GM12892 (cell line): ENCODE results near the gene HKDC1.
"Not testable (repeated sequence)": the region's sequence is repeated elsewhere in the genome, so short reads cannot be mapped to it uniquely, and the experiment has no call there.

ENCODE experiments used
- DNase-seq: peaks from one replicate; pipeline ENCODE4 v3.0.0; 2011; ENCODE audit not compliant: insufficient read length
- FAIRE-seq: peaks from 2 replicates; lab custom pipeline; 2011; peaks lifted over from hg19 to GRCh38; lab: Jason Lieb, UNC
- POLR2A ChIP-seq: IDR thresholded peaks from 2 replicates; pipeline ENCODE4 v1.6.1; 2011; ENCODE audit warnings: low read depth, low read length, control low read depth
- POLR2AphosphoS5 ChIP-seq: IDR thresholded peaks from 2 replicates; pipeline ENCODE4 v1.6.1; 2011; ENCODE audit warnings: low read depth, low read length, control low read depth
- TAF1 ChIP-seq: IDR thresholded peaks from 2 replicates; pipeline ENCODE4 v1.6.1; 2011; ENCODE audit warnings: low read depth, mild to moderate bottlenecking, control low read depth, low read length, borderline replicate concordance

Gene HKDC1

GRCh38 chr10:69292459-69292858 is 72.3 kb downstream of the HKDC1 start:
- TF ChIP-seq POLR2AphosphoS5 (no peak), TAF1 (no peak), POLR2A (no peak)
- no peak for DNase-seq
- no peak for FAIRE-seq

- TF ChIP-seq POLR2AphosphoS5: no peak
- no peak for TF ChIP-seq POLR2A
- TF ChIP-seq TAF1: no peak
- no peak for FAIRE-seq
Measured at GRCh38 chr10:69295027-69295636, 75.0 kb downstream of the HKDC1 start.

GRCh38 chr10:69303632-69304051 is 83.5 kb downstream of the HKDC1 start:
- no peak for DNase-seq
- TF ChIP-seq POLR2A: no peak
- no peak for TF ChIP-seq TAF1
- no peak for TF ChIP-seq POLR2AphosphoS5
- no peak for FAIRE-seq

More at GRCh38 chr10:69295027-69295636, 75.0 kb downstream of the HKDC1 start:
- no peak for DNase-seq

DNA sequence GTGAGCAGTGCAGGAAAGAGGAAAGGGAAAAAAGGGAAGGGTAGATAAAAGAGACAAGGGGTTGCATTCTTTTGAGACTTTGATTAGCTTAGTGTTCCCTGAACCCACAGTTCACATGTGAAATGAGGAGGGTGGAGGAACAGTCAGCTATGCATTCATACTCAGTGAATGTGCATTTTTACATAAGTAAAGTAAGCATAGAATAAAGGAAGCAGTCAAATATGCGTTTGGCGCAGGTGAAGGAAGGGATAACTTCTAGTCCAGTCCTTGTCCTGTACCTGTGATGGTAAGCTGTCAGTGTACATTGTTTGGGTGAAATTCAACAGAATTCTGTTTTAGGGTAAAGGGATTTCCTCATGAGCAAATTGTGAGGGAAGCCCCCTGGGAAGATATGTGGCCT is 86.3 kb downstream of the HKDC1 start:
- FAIRE-seq (no peak), DNase-seq (no peak)
- TF ChIP-seq POLR2AphosphoS5: no peak
- TF ChIP-seq POLR2A: no peak
- no peak for TF ChIP-seq TAF1

GRCh38 chr10:69307434-69307833 is 87.3 kb downstream of the HKDC1 start:
- no peak for DNase-seq
- no peak for TF ChIP-seq POLR2A
- TF ChIP-seq TAF1: no peak
- TF ChIP-seq POLR2AphosphoS5: no peak
- no peak for FAIRE-seq

DNA sequence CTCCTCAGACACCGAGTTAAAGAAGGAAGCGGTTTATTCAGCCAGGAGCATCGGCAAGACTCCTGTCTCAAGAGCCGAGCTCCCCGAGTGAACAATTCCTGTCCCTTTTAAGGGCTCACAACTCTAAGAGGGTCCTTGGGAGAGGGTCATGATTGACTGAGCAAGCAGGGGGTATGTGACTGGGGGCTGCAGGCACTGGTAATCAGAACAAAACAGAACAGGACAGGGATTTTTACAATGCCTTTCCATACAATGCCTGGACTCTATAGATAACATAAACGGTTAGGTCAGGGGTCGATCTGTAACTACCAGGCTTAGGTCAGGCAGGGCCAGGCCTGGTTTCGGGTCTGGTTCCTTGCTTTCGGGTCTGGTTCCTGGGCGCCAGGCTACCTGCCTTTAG is 88.2 kb downstream of the HKDC1 start:
- not testable (repeated sequence) for DNase-seq, FAIRE-seq

DNA sequence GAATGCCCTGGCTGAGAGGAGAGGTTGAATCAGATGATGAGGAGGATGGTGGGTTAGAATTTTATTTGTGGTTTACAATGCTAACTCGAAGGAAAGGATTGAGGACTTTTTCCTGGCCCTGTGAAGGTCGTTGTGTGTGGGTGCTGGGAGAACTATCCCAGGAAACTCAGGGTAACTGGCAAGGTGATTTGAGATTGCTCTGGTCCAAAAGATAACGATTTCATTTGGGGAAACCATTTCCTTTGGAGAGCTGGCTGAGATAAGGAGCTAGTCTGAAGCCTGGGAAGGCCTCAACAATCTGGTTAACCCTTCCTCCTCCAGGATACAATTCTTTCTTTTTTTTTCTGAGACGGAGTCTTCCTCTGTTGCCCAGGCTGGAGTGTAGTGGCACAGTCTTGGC is 91.2 kb downstream of the HKDC1 start:
- DNase-seq (no peak), FAIRE-seq (no peak)
- TF ChIP-seq TAF1 (no peak), POLR2AphosphoS5 (no peak)

DNA sequence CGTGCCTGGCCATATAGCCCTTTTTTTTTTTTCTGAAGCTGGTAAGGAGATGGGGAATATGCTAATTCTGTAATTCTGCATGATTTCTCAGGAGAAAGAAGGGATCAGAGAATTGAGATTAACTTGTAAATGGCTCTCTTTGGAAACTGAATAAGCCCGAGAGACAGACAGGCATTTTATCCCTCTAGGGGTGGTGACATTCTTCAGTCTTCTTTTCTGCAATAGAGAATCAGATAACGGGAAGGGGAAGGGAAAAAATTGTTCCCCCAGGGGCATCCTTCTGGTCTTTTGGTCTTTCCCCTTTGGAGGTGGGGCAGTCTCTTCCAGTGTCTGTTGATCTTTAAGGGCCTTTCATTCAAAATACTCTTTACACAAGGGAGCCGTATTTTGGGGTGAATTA is 92.4 kb downstream of the HKDC1 start:
- DNase-seq (no peak), FAIRE-seq (no peak)
- no peak for TF ChIP-seq POLR2AphosphoS5
- no peak for TF ChIP-seq POLR2A
- no peak for TF ChIP-seq TAF1

- FAIRE-seq: no peak
Measured at GRCh38 chr10:69315100-69315542, 95.0 kb downstream of the HKDC1 start.

DNA sequence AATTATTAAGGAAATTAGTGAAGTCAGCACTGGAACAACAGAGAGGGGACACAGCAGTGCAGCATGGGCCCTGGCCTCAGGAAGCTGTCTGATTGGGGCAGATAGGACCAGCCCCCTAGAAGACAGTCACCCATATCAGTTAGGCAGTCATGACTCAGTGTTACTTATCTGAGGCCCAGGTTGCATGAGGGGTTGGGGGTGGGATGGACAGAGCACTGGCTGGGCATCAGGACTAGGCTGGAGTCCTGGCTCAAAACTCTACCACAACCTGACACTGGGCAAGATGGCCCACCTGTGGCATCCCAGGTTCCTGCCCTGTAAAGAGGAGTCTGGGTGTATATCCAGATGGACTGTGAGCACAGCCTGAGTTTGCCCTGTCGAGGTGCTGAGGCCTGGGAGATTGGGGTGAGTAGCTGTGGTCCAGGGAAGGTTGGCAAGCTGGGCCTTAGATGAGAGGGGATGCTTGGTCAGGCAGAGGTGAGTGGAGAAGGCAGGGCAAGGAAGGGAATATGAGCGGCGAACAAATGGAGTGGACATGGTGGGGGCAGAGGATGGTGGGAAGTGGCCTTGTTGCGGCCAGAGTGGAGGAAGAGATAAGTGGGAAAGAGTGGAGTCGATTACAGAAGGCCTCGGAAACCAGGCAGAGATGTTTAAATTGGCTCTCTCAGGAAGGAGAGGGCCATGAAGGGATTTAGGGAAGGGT is 95.6 kb downstream of the HKDC1 start:
- DNase-seq (no peak), FAIRE-seq (no peak)
- TF ChIP-seq TAF1 (no peak), POLR2A (no peak), POLR2AphosphoS5 (no peak)

More at GRCh38 chr10:69315100-69315542, 95.0 kb downstream of the HKDC1 start:
- no peak for DNase-seq
- TF ChIP-seq TAF1 (no peak), POLR2AphosphoS5 (no peak), POLR2A (no peak)

DNA sequence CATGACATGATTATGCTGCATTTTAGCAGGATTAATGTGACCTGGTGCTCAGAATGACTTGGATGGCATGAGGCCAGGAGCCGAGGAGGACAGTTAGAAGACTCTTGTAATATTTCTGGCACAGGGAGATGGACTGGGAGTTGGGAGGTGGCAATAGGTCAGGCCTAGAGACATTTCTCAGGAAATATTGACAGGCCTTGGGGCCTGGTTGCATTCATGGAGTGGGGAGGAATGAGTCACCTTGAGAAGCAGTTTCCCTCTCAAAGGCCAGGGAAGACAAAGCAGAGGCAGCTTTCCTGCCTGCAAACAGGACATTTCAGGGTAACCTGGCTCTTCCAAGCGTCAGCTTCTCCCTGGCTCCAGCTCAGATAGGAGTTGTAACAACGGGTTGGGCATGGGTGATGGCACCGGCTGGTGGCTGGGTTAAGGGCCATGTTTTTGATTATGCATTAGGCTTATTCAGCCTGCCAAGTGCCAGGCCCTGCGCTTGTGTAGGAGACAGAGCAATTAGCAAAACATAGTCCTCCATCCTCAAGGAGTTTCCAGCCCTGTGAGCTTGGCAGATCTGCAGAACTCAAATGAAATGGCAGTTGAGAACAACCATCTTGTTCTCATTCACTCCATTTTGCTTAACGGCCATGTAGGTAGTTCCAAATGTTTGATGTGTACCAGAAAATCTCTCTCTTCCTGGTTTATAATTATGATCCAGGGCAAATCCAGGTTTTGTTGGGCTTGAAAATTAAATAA is 96.4 kb downstream of the HKDC1 start:
- DNase-seq (no peak), FAIRE-seq (no peak)
- TF ChIP-seq TAF1: no peak
- TF ChIP-seq POLR2A: no peak
- no peak for TF ChIP-seq POLR2AphosphoS5
